NCI-H1092 (cell line): ENCODE results near the gene IPO5.

Experiments used
- DNase-seq: peaks from one replicate; lab custom pipeline; 2025; lab: John Stamatoyannopoulos, UW

Gene IPO5

DNA sequence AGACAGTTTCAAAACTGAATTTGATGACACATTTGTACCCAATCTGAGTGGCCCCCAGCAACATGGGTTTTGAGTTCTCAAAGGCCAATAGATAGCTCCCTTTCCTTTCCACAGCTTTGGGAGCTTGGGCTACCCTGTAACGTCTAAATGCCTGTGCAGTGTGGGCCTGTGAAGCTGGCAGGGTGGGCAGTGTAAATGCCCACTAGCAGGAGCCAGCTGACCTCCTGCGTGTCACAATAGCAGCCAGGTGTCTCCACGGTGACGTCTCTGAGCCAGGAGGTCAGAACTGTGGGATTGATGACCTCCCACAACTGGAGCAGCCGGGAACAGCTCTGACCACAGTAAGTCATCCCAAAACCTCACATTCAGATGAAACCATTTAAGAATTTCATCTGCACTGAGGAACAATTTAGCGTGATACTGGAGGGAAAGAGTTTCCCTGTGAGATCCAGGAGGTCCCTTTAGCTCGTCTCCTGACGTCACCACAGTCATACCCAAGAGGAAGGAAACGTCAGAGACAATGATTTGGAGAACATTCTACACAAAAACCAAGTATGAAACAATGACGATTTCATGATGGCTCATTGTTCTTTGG, at the start of gene IPO5:
Gene IPO5, plus strand, starts transcription at position 300 of the 595 bp plus-strand sequence. CDS start 23,022 bp downstream, outside the sequence.
- no peak for DNase-seq

DNA sequence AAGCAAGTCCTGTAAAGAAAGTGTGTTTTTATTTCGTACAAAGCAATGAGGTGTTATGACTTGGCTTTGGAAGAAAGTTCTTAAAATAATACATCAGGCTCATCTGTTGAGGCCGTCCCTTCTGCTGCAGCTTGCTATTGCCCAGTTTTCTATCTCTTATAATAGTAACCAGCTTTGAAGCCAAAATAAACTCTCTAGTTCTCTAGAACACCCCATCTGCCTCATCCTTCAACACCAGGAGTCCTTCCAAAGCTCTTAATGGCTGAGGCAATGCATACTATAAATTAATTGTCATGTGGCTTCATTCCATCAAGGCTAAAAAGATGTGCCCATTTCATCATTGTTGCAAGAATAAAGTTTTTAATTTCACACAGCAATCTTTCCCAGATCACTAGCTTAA, 49.4 kb upstream of the IPO5 start:
- DNase-seq: no peak

DNA sequence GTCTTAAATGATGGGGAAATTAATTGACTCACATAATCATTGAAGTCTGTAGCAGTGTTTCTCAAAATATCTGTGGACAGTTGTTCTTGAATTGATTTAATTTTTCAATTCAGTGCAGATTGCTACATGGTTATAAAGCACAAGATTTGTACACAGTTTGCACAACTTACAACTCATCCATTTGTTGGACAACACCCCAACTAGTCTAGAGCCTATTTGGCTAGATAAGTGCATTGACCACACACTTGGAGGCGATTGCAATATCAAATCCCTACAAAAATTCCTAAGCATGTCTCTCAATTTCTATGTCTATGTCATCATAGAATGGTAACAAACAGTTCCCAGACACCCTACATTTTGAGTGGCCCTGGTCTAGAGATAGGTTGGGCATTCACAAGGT, 48.0 kb upstream of the IPO5 start:
- DNase-seq: no peak

DNA sequence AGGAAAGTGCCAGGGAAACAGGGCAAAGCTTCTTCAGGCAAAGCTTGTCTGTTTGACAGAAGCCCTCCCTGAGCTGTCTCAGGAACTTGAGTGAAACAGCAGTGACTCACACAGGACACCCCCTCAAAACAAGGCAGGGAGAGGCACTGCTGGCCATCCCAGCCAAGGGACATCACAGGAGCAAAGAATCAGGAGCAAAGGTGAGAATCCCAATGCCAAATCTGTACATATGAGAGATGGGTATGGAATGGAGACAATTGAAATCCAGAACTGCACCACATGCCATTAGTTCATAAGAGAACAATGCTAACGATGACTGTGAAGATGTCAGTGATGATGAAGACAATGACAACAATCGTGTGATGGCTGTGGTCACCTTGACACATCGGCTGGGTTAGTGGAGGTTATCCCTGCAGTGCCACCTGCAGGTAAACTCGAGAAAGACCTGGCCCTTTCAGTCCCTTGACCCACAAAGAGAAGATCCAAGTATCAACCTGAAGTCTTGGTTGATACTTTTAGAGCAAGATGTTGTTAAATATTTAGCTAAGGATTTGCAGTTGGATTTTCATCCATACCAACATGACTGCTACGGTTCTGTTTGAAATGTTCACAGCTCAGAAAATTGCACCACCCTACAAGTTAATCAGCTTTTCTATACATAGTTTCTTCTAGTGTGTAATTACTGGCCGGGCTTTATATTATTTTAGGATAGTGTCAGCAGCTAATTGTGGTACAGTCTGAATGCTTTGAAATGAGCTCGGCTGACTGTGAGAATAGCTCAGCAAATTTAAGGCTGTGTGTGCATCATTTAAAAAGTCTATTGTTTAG, 42.0 kb upstream of the IPO5 start:
- DNase-seq: no peak

DNA sequence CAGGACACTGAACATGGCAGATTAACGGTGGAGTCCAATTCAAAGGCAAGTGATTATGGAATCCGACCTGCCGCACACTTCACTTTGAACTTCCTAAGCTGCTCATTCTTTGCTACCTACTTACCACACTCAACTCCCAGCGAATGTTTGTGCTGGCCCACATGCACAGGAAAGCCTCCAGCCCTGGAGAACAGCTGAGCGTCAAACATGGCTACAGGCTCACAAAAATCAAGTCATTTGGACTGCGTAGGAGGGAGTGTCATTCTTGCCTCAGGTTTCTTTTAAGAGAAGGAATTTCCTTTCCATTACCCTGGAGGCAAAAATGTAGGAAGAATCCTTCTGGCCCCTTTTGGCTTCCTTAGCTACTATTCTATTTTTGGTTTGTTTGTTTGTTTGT, 41.3 kb upstream of the IPO5 start:
- DNase-seq: no peak

DNA sequence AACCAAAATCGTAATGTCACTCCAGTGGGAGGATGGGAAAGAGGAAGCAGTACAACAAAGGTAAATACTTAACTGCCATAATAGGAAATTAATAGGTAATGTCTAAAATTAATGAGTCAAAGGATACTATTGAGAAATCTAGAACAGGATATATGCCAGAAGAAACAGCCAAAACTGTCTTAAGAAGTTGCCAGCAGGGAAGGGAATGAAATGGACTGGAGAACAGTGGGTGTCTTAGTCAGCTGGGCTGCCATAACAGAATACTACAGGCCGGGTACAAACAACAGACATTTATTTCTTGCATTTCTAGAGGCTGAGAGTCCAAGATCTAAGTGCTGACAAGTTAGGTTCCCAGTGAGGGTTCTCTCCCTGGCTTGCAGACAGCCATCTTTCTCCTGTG, 40.3 kb upstream of the IPO5 start:
- no peak for DNase-seq

DNA sequence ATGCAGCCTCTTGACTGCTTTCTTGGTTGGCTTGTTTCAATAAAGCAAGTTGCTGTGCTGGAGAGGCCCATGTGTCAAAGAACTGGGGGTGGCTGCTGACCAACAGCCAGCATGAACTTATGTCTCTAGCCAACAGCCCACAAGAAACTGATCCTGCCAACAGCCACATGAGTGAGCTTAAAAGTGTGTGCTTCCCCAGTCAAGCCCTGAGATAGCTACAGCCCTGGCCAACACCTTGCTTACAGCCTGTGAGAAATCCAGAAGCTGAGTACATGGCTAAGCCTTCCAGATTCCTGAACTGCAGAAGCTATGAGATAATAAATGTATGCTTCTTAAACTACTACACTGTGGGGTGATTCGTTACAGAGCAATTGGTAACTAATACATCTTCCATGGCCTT, 38.9 kb upstream of the IPO5 start:
- no peak for DNase-seq

DNA sequence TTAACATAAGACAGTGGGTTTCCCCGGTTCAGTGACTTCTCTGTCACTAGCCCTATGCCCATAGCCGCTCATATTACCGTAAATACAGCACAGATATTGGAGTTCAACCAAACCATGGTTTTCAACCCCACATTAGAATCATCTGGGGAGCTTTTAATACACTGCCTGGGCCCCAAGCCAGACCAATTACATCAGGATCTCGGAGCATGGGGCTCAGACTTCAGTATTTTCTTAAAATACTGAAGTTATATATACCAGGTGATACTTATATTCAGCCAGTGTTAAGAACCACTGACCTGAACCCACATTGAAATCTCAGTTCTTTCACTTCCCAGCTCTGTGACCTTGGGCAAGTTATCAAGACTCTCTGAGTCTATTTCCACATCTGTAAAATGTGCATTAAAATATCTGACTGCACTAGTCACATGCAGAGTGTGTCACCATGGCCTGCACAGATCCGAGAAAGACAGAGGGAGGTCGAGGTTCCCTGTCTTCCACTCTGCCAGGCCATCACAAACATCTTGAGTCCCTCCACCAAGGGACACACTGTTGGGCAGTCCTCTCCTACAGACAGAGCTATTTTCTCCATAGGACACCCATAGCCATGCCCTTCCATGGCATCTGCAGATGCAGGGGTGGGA, 32.2 kb upstream of the IPO5 start:
- DNase-seq: no peak

DNA sequence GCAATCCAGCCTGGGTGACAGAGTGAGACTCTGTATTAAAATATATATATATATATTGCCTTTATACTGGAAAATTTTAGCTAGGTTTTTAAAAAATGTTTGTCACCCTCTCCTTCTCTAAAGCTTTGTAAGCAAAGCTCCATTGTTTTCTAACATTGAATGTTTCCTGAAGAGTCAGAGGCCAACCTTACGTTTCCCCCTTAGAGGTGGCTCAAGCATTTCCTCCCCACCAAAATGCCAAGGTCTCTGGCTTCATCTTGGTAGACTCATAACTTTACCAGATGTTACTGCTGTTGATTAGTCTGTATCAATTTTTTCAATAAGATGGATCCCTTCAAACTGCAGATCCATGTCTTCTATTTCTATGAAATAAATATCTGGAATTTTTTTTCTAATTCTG, 25.2 kb upstream of the IPO5 start:
- no peak for DNase-seq

DNA sequence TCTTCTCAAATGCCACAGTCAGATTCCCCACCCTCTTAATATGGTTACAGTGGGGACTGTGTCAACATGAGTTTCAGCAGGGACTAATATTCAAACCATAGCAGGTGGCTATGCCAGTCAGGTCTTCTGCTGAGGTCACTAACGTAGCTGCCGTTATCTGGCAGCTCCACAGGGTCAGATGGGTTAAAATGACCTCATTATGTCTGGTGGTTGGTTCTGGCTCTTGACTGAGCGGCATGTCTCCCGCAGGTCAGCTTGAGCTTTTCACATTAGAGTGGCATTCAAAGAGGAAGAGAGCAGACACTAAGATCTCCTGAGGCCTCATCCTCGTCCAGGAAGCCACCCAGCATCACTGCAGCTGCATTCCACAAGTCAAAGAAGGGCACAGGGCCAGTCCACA, 21.4 kb upstream of the IPO5 start:
- no peak for DNase-seq

DNA sequence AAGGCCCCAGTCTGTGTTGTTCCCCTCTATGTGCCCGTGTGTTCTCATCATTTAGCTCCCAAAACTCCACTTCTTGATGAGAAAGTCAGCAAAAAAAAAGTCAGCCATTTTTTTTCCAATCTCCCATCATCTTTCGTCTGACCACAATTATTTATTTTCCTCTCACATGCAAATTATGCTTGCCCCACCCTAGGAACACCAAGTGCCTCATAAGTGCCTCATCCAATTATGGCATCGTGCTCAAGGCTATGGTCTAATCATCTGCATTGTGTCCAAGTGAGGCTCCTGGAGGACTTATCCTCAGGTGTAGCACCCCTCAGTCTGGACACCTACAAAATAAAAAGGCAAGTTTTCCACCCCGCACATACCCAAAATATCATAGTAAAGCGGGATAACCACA, 20.8 kb upstream of the IPO5 start:
- DNase-seq: no peak

DNA sequence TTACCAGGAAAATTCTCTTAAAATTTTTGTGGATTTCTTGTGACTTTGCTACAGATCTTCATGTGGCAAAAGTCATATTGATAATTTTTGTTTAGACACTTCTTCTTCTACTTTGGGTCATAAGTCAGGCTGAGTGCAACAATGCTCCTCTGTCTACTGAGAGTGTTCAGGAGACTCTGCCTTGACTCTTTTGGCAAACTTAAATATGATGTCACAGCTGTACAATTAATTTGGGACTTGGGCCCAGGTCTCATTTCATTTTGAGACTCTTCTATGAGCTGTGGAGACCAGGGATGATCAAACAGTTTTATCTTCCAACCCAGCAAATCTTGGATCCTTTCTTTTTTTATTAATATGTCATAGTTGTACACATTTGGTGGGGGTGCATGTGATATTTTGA, 19.7 kb upstream of the IPO5 start:
- DNase-seq: no peak

DNA sequence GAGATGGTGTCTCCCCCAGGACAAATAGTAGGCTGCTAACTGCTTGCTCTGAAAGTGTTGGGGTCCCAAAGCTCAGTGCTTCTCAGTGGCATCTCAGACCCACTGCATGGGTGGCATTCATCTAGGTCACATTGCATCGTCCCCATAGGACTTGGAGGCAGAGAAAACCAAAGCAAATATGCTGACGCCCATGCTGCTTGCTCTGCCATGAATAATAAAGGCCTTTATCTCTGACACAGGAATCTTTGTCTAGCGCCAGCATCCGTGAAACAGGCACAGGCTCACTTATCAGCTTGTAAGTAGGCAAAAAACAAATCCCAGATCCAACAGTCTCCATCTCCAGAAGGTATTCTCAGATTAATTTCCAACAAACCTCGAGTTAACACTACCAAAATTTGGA, 18.9 kb upstream of the IPO5 start:
- DNase-seq: no peak

DNA sequence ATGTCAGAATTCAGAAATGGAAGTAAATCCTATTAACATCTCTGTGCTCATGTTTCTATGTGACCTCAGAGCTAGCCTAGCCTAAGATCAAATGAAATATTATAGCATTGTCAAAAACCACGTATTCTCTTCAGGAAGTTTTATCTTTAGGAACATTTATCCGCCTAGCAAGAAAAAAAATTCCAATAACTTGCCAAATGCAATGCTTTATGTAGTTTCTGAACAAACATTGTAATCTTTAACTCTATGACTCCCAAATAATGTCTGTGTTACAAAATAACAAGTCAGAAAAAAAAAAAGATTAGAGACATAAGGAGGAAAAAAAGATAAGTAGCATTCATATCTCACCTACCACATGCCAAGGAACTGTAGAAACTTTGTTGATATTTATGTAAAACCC, 18.4 kb upstream of the IPO5 start:
- DNase-seq: no peak

DNA sequence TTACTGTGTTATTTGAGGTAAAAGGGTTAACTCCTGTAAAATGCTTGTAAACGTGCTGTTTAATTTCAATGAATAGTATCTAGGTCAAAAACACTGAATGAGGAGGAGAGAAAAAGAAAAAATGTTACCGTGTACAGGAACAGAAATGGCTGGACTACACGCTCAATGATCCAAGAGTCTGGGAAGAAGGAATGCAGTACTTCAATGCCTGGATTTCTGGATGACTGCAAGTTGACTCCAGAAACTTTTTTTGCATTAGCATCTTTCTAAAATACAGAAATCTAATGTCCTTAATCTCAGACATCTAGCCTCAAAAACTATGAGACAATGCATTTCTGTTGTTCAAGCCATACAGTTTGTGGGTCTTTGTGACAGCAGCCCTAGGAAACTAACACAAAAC, 17.4 kb upstream of the IPO5 start:
- no peak for DNase-seq

DNA sequence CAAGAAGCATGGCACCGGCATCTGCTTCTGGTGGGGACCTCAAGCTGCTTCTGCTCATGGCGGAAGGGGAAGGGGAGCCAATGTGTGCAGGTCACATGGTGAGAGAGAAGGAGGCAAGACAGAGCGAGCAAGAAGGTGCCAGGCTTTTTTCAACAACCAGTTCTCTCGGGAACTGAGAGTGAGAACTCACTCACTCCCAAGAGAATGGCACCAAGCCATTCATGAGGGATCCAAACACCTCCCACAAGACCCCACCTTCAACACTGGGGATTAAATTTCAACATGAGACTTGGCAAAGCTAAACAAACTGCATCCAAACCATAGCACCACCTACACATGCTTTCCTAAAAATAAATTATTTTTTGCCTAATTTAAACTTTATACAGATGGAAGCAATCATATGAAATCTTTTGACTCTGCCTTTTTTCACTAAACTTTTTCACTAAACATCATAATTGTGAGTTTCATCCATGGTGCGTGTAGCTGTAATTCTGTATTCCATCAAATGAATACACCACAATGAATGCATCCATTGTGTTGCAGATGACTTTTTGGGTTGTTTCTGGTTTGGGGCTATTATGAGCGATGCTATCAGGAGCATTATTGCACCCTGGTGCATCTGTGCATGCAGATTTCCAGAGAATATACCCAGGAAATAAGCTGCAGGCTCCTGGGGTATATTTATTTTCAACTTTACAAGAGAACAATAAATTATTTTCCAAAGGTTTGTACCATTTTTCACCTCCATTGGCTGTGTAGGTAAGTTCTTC, 14.6 kb upstream of the IPO5 start:
- no peak for DNase-seq

DNA sequence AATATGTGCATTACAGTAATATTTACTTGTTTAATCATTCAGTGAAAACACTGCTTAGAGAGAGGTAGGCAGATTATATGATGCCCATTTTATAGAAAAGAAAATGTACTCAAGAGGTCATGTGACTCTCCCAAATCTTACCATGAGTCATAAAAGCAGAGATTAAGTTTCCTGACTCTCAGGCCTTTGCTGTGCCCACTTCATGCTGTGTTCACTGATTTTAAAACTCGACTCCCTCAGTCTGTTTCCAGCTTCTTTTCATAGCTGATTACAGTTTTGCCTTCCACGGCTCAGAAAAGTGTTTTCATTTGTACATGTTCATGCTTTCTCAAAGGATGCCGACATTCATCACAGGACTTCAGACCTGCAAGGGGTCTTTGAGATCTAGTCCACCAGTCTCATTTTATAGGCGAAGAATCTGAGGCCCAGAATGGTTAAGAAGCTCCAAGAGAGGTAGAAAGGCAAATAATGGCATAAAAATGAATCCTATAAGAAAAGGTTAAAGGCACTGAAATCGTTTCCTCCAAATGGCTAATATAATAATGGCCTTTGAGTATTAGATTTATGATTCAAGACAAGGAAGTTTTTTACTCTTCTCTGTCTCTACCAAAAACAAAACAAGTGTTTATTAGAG, 9.0 kb upstream of the IPO5 start:
- DNase-seq: no peak

DNA sequence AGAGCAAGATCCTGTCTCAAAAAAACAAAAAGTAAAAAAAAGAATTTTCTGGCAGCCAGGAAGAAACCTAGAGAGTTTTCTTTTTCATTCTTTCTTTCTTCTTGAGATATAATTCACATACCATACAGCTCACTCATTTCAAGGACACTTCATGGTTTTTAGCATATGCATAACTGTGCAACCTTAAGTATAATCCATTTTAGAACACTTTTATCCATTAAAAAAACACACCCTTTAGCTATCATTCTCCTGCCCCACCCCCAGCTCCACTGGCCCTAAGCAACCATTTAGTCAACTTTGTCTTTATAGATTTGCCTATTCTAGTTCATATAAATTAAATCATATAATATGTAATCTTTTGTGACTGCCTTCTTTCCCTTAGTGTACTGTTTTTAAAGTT, 8.1 kb upstream of the IPO5 start:
- DNase-seq: no peak

DNA sequence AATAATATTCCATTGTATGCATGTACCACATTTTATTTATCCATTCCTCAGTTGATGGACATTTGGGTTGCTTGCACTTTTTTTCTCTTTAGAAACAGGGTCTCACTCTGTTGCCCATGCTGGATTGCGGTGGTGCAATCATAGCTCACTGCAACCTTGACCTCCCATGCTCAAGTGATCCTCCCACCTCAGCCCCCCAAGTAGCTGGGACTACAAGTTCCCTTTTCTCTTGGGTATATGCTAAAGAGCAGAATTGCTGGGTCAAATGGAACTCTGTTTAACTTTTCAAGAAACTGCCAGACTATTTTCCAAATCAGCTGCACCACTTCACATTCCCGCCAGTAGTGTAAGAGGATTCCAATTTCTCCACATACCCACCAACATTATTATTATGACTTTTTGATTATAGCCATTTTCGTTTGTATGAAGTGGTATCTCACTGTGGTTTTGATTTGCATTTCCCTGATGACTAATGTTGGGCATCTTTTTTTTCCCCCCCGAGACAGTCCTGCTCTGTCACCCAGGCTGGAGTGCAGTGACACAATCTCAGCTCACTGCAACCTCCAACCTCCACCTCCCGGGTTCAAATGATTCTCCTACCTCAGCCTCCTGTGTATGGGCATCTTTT, 7.6 kb upstream of the IPO5 start:
- DNase-seq: no peak

DNA sequence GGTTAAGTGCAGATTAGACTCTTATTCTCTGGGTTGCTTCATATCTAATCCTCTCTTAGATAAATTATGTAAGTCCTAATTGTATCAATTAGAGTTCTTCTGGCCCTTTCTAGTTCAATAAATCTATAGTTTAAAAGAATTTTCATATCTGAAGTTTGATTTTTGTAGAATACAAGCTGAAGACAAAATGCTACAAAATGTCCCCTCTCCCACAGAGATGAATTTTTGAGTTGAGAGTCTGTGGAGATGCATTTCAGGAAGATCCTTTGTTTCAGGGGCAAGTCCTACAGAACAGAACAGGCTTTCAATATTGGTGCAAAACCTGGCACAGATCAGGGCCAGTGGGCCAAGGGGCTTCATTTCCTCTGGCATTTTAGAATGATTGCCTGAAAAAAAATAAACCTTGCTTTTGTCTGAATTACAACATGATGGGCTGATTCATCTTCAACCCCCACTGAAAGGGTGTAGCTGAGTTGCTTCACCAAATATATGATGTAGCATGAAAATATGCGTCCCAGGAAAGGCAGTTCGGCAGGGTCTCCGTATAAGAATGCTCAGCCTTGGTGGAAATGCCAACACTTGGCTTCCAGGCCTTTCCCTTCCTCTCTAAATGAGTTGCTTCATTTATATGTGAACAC, 6.4 kb upstream of the IPO5 start:
- DNase-seq: no peak

DNA sequence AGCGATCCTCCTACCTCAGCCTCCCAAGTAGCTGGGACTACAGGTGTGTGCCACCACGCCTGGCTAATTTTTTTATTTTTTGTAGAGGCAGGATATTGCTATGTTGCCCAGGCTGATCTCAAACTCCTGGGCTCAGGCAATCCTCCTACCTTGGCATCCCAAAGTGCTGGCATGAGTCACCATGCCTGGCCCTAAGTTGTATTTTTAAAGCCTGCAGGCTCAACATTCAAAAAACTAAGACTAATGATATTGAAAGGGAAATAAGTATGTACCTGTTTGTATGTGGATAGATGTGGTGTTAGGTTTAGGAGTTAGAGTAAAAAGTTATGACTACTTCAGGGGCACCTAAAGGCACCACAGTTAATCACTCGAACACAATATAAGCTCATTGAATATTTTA, 5.4 kb upstream of the IPO5 start:
- DNase-seq: no peak
